ENCODE data around the gene MDM1.

MDM1 gene

GRCh38 chr12:68319988-68320623, 12.1 kb downstream of the MDM1 start:
- DNase-seq = no peak

GRCh38 chr12:68317047-68317667, 15.0 kb downstream of the MDM1 start:
- no peak for DNase-seq

- DNase-seq = no peak
Measured at GRCh38 chr12:68310370-68310769, 21.8 kb downstream of the MDM1 start.

GRCh38 chr12:68306564-68306963, 25.6 kb downstream of the MDM1 start:
- DNase-seq = no peak

GRCh38 chr12:68305278-68305677, 26.9 kb downstream of the MDM1 start:
- no peak for DNase-seq

- DNase-seq = no peak
Measured at GRCh38 chr12:68304626-68305025, 27.5 kb downstream of the MDM1 start.

GRCh38 chr12:68303850-68304249, 28.3 kb downstream of the MDM1 start:
- no peak for DNase-seq

- no peak for DNase-seq
Measured at GRCh38 chr12:68297929-68298328, 34.2 kb downstream of the MDM1 start.

GRCh38 chr12:68294251-68294650, 37.9 kb downstream of the MDM1 start:
- no peak for DNase-seq

- DNase-seq = no peak
Measured at GRCh38 chr12:68293347-68293746, 38.8 kb downstream of the MDM1 start.

- no peak for DNase-seq
Measured at GRCh38 chr12:68292151-68292943, 39.8 kb downstream of the MDM1 start.

GRCh38 chr12:68291396-68292036, 40.6 kb downstream of the MDM1 start:
- no peak for DNase-seq

GRCh38 chr12:68290126-68290525, 42.0 kb downstream of the MDM1 start:
- no peak for DNase-seq

- DNase-seq = no peak
Measured at GRCh38 chr12:68287106-68287505, 45.1 kb downstream of the MDM1 start.

GRCh38 chr12:68286396-68286795, 45.8 kb downstream of the MDM1 start:
- no peak for DNase-seq

GRCh38 chr12:68285541-68285940, 46.6 kb downstream of the MDM1 start:
- no peak for DNase-seq

- DNase-seq = no peak
Measured at GRCh38 chr12:68281322-68282077, 50.7 kb downstream of the MDM1 start.

- DNase-seq = no peak
Measured at GRCh38 chr12:68280240-68280639, 51.9 kb downstream of the MDM1 start.

GRCh38 chr12:68279227-68280054, 52.7 kb downstream of the MDM1 start:
- DNase-seq = no peak

GRCh38 chr12:68276402-68276930, 55.7 kb downstream of the MDM1 start:
- no peak for DNase-seq

- DNase-seq = no peak
Measured at GRCh38 chr12:68272732-68273131, 59.4 kb downstream of the MDM1 start.

GRCh38 chr12:68271346-68271745, 60.8 kb downstream of the MDM1 start:
- no peak for DNase-seq
